Left lung (tissue), 10 donors: Measurements from ENCODE around the gene LRRC32. TPM values are rescaled to one million over a fixed set of nuclear protein-coding genes. Genes with fewer than 3 reads are reported as not detected.

Source experiments
- ATAC-seq: fragments of 200-7000 bp; cut with Tn5 transposase; one replicate; pipeline ENCODE4 v1.9.1; 2020; ENCODE audit warnings: moderate library complexity
- DNase-seq, 4 donors: peaks; one replicate each; pipeline ENCODE4 v3.0.0-alpha.2; 2013 to 2020
- H3K27ac ChIP-seq, 2 donors: fragments of 200-600 bp; sonication (generic) in 1 of 2; one replicate each; pipeline versions ENCODE4 v1.5.0 to v1.8.0; 2020 to 2021
- H3K27me3 ChIP-seq, 2 donors: fragments of 200-600 bp; sonication (generic) in 1 of 2; one replicate each; pipeline versions ENCODE4 v1.5.0 to v1.8.0; 2020 to 2021
- H3K36me3 ChIP-seq, 2 donors: fragments of 200-600 bp; sonication (generic) in 1 of 2; one replicate each; pipeline versions ENCODE4 v1.5.0 to v1.8.0; 2020 to 2021
- H3K4me1 ChIP-seq, 2 donors: fragments of 200-600 bp; one replicate each; pipeline ENCODE4 v1.8.0; 2021
- H3K4me3 ChIP-seq, 2 donors: fragments of 200-600 bp; sonication (generic) in 1 of 2; one replicate each; pipeline versions ENCODE4 v1.5.0 to v1.8.0; 2020 to 2021; ENCODE audit warnings: mild to moderate bottlenecking in 1 of 2
- H3K9me3 ChIP-seq, 2 donors: fragments of 200-600 bp; sonication (generic) in 1 of 2; one replicate each; pipeline versions ENCODE4 v1.5.0 to v1.8.0; 2020 to 2021
- CTCF ChIP-seq, 2 donors: fragments of 200-600 bp; sonication (generic) in 1 of 2; IDR thresholded peaks; one replicate each; pipeline versions ENCODE4 v1.5.0 to v1.8.0; 2021; ENCODE audit warnings: antibody characterized with exemption in 2 of 2
- intact Hi-C, 2 donors: fragments of 100-400 bp; cut with DNase I; formaldehyde crosslinking; loops; one replicate each; pipeline versions ENCODE4 v1.11.2 to v1.14.2; 2022
- polyA plus RNA-seq, 6 donors: library from polyadenylated mRNA; unstranded; fragments of 120-200 nt; gene quantifications; one replicate each; pipeline ENCODE4 v1.2.1, GENCODE V29; 2013; ENCODE audit not compliant: insufficient read length in 6 of 6
- total RNA-seq, 2 donors: library from RNA; stranded (reverse); fragmentation: NEBNext Ultra II Directional; extraction: Animal tissue kit (Norgen Biotek cat#: 25700); gene quantifications; one replicate each; pipeline ENCODE4 v1.2.1, GENCODE V29; 2021
- donor health status: DM: no; HTN: yes; CAD: no.
- donor health status: DM: no; HTN: no; CAD: no.

Gene LRRC32
- total and polyA plus RNA-seq, 8 donors: 38.7 to 66.8 (median 45.0) TPM

GRCh38 chr11:76657187-76658170, 13.1 kb downstream of the LRRC32 start:
- DNase-seq: peak in 1 of 4 donors; percentile 19
- Histone ChIP-seq H3K36me3 (peaks cover 0 to 23% of the 10 kb centered on the region in 2 donors), H3K27me3 (no peaks in the 10 kb centered on the region), H3K9me3 (no peaks in the 10 kb centered on the region), H3K4me3 (no peak overlapping the region), H3K27ac (no peak overlapping the region), H3K4me1 (peaks cover 5 to 28% of the 10 kb centered on the region in 2 donors)
- ATAC-seq: no peak
- TF ChIP-seq CTCF (IDR thresholded peaks at IDR 0.05): no peak
- intact Hi-C loops: no loop called here

- Histone ChIP-seq H3K27ac (no peak overlapping the region), H3K36me3 (peaks cover 0 to 23% of the 10 kb centered on the region in 2 donors), H3K9me3 (no peaks in the 10 kb centered on the region), H3K27me3 (no peaks in the 10 kb centered on the region), H3K4me3 (no peak overlapping the region), H3K4me1 (peaks cover 5 to 28% of the 10 kb centered on the region in 2 donors)
- intact Hi-C loops: no loop called here
- ATAC-seq: no peak
- DNase-seq: peak in 1 of 4 donors; percentile 27
- no peak for TF ChIP-seq CTCF (IDR thresholded peaks at IDR 0.05)
Measured at GRCh38 chr11:76656571-76657081, 13.9 kb downstream of the LRRC32 start.

- H3K9me3 ChIP-seq: no peaks in the 10 kb centered on the region
- intact Hi-C loops: no loop called here
- TF ChIP-seq CTCF (IDR thresholded peaks at IDR 0.05): no peak
- H3K27me3 ChIP-seq: no peaks in the 10 kb centered on the region
- H3K36me3 ChIP-seq: peaks cover 0 to 23% of the 10 kb centered on the region in 2 donors
- ATAC-seq (no peak), DNase-seq (peak in 1 of 4 donors; percentile 22)
- peaks cover 5 to 28% of the 10 kb centered on the region in 2 donors for H3K4me1 ChIP-seq
- no peak overlapping the region for H3K4me3 ChIP-seq
- H3K27ac ChIP-seq: no peak overlapping the region
Measured at GRCh38 chr11:76656050-76656531, 14.5 kb downstream of the LRRC32 start.

GRCh38 chr11:76655501-76656049, 15.0 kb downstream of the LRRC32 start:
- Histone ChIP-seq H3K4me1 (peaks cover 5 to 28% of the 10 kb centered on the region in 2 donors), H3K4me3 (no peak overlapping the region), H3K27ac (peak overlapping the region in 1 of 2 donors; percentile 62), H3K36me3 (peaks cover 0 to 18% of the 10 kb centered on the region in 2 donors), H3K27me3 (no peaks in the 10 kb centered on the region), H3K9me3 (no peaks in the 10 kb centered on the region)
- ATAC-seq: no peak
- no peak for TF ChIP-seq CTCF (IDR thresholded peaks at IDR 0.05)
- peak in 1 of 4 donors; percentile 32 for DNase-seq
- intact Hi-C loops: no loop called here

- intact Hi-C loops: no loop called here
- TF ChIP-seq CTCF (IDR thresholded peaks at IDR 0.05): no peak
- Histone ChIP-seq H3K27me3 (no peaks in the 10 kb centered on the region), H3K4me3 (no peak overlapping the region), H3K9me3 (no peaks in the 10 kb centered on the region), H3K27ac (peak overlapping the region; percentile 33 to 62), H3K36me3 (peaks cover 0 to 12% of the 10 kb centered on the region in 2 donors), H3K4me1 (peaks cover 5 to 28% of the 10 kb centered on the region in 2 donors)
- DNase-seq (peak in 1 of 4 donors; percentile 28), ATAC-seq (no peak)
Measured at GRCh38 chr11:76654980-76655379, 15.6 kb downstream of the LRRC32 start.
